ENCODE measurements around the gene MOCS2.
A peak's percentile ranks its signal among the peaks of the same experiment; 100 is the strongest.
"Not testable (repeated sequence)": the region's sequence is repeated elsewhere in the genome, so short reads cannot be mapped to it uniquely, and the experiment has no call there.

Gene MOCS2

DNA sequence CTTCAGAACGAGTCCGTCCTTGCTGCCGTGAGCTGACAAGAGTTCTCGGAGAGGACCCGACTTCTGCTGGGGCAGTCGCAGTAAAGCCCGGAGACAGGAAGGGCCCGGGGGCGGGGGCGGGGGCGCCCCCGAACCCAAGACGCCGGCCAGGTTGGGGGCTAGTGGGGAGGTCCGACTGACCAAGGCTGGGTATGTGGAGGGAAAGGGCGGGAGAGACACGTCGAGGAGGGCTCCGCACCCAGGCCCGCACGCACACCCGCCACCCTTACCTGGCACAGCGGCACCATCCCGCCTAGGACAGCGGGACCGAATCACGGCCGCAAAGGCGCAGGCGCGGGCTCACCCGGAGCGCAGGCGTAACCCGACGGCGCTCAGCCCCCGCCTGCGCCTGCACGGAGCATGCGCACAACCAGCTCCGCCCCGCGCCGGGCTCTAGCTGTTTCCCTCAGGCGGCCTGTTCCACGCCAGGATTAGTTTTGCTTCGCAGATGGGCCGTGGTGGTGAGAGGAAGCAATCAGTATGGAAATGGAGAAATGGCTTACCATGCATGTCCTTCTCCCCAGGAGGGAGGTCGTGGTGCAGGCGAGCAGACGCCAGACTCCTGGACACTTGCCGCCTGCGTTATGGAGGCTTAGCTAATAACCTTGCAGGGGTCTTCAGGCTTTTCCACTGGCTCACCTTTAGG is at the start of gene MOCS2:
TSS of gene MOCS2 (minus strand) at position 315 of the 685 bp plus-strand sequence. CDS start 2,583 bp downstream, outside the sequence.
- peak; percentile 87 to 90 for DNase-seq

- no peak for DNase-seq
Measured at GRCh38 chr5:53151713-53152458, 42.3 kb upstream of the MOCS2 start.

- no peak for DNase-seq
Measured at GRCh38 chr5:53133020-53133419, 23.5 kb upstream of the MOCS2 start.

DNA sequence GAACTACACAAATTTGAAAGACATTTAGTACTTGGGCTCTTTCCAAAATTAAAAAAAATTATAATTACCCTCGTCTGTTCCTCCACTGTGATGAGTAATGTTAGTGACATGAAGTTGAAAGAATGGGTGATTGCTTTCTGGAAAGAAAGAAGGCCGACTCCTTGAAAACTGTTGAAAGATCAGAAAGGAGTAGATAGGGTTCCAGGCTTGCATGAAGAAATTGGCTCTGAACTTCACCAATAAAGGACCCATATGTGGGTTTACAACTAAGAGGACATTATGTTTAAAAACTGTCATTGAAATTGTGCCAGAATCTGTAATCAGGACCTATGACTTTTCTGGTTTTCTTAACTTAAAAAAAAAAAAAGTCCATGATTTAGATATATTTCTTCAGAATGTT is 20.7 kb upstream of the MOCS2 start:
- DNase-seq: no peak

- DNase-seq: no peak
Measured at GRCh38 chr5:53128481-53128880, 18.9 kb upstream of the MOCS2 start.

DNA sequence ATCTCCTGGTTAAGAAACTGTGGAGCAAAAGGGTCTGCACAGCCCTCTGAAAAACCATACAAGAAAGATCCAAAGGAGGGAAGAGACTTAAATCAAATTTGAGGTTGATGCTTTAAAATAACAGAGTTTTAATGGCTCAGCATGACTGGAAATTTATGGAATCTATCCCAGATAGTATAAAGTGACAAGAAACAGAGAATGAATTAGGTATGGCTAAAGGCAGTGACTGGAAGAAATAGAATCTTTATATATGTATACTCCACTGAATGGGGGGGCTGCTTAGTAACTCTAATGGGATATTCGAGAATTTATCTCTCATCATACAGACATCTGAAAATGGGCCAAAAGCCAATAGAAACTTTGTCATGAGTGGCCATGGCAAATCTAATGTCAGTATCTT is 17.6 kb upstream of the MOCS2 start:
- no peak for DNase-seq

GRCh38 chr5:53126521-53126920 is 17.0 kb upstream of the MOCS2 start:
- DNase-seq: no peak

DNA sequence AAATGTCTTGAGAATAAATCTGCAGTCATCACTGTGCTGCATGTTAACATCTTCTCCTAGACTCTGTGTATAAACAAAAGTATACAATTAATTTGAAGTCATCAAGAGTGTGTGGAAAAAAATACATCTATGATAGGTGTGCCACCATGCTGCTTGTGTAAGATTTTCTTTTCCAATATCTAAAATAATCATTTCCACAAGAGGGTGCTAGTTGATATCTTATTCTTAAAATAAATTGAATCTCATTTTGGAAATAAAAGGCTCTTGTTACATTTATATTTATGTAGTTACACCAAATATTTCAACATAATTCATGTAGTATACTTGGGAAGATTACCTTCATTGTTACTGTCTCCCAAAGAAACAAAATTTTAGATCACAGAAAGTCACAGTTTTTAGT is 14.1 kb upstream of the MOCS2 start:
- DNase-seq: no peak

DNA sequence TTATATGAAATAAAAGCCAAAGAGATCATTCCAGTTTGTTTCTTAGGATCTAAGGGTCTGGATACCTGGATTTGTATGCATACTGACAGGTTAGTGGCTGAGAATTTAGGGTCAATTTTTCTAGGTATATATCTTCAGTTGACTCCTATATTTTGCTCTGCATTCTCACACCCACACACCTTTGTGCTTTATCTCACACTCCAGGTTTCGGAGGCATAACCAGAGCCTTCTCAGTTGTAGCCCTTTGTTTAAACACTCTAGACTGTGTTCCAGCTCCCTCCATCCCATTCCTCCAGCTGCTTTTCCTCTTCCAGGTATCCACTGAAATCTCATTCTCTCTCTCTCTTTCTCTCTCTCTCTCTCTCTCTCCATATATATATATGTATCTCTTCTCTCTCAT is 10.6 kb upstream of the MOCS2 start:
- DNase-seq: no peak

DNA sequence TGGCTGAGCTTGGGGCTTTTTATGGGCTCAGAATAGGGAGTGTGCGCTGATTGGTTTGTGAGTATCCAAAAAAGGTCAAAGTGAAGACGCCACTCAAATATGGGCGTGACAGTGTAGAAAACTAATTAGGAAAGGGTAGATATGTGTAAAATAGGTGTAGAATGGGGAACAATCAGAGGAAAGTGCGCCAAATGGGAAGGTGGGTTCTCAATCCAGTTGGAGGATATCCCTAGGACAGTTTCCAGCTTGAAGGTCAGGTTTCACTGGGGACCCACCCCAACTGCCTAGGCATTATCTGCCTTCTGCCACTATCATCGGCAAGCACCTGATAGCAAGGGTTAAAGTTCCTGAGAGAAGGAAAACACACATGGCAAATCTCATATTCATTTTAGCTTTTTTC is 9.3 kb upstream of the MOCS2 start:
- DNase-seq: no peak

GRCh38 chr5:53116597-53116996 is 7.0 kb upstream of the MOCS2 start:
- no peak for DNase-seq

DNA sequence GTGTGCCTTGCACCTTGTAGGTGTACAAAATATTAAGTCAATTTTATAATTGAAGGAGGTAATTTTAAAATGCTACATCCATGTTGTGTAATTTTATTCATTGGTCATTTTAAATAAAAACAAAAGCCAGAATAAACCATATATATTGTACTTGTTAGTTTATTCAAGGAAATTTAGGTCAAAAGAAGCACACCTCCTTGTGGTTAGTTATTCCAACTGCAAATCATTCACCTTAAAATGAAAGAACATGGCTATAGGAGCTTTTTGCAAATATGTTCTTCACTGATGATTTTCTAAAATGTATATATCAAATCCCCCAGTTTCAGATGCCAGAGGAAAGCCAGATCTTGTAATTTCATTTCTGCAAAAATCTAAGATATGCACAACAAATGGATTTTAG is 5.4 kb upstream of the MOCS2 start:
- no peak for DNase-seq

DNA sequence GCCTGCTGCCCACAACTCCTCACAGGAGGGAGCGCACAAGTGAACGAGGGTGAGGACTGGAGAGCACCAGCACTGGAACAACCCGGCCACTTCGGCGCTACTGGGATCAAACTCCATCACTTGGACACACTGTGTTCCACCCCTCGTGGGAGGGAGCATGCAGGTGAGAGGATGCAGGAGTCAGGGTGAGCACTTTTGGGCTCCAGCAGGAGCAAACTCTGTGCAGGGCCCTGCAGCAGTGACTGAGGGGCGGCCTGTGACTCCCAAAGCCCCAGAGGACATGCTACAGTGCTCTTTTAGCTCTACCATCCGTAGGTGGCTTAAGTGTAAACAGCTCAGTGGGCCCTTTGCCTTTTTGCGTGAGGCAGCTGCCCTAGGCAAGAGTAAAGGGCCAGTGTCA is 4.4 kb upstream of the MOCS2 start:
- no peak for DNase-seq

DNA sequence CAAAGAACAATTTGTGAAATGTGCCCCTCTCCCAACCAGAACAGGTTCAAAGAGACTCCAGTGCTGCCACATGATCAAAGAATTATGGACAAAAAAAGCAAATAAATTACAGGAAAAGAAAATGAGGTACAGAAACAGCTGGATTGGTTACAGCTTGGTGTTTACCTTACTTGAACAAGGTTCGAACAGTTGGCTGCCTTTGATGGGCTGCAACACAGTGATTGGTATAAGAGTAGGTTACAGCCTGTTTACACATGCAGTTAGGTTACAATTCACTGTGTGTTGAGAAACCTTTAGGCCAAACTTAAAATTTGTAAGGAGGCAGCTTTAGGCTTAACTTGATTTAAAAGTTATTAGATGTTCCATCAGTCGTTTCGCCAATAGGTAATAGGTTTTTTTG is 3.4 kb upstream of the MOCS2 start:
- DNase-seq: no peak

- not testable (repeated sequence) for DNase-seq
Measured at GRCh38 chr5:53112307-53112706, 2.8 kb upstream of the MOCS2 start.

GRCh38 chr5:53111139-53111538 is 1.6 kb upstream of the MOCS2 start:
- DNase-seq: no peak

GRCh38 chr5:53110156-53110555 is 599 bp upstream of the MOCS2 start:
- no peak for DNase-seq

- DNase-seq: peak; percentile 5 to 16
Measured at GRCh38 chr5:53109056-53109442, 508 bp downstream of the MOCS2 start.

- DNase-seq: no peak
Measured at GRCh38 chr5:53105611-53106300, 3.8 kb downstream of the MOCS2 start.

GRCh38 chr5:53100606-53101005 is 9.0 kb downstream of the MOCS2 start:
- DNase-seq: no peak

DNA sequence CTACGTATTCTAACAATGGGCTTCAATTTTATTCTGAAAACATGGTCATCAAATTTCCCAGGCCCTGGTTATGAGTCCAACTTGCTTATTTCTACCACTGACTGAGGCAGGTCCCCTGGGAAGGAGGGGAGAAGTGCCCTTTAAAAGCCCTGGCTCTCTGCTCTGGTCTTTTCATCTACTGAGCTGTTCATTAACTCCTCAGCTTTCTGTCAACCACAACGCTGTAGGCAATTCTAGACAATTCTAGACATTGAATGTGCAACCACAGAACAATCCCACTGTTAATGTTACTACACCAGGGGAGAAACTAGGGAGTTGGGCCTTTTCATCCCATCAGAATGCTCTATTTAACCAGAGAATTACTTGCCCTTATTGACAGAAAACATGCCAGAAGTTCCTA is 10.0 kb downstream of the MOCS2 start:
- no peak for DNase-seq

DNA sequence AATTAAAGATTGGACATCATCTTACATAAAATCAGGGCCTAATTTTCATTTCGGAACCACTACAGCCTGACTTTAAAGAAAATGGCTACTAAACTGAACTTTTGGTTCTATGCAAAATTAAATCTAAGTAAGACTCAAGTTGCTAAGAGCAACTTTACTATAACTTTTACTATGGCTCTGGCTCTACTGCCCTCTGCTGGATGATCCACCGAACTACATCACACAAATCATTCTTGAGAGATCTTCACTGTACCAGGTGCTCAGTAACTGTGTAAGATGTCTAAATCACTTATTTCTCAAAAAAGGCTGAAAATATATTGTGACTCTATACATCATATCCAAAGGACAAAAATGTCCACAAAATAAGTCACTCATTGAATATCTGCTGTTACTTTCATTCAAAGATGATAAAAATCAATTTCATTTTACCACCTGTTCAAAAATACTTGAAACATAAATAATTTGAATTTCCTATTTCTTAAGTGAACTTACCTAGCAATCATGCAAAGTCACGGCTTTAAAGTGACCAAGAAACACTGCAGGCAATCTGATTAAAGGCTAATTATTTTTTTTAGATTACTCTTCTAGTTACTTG is 13.5 kb downstream of the MOCS2 start:
- peak; percentile 27 to 85 for DNase-seq

DNA sequence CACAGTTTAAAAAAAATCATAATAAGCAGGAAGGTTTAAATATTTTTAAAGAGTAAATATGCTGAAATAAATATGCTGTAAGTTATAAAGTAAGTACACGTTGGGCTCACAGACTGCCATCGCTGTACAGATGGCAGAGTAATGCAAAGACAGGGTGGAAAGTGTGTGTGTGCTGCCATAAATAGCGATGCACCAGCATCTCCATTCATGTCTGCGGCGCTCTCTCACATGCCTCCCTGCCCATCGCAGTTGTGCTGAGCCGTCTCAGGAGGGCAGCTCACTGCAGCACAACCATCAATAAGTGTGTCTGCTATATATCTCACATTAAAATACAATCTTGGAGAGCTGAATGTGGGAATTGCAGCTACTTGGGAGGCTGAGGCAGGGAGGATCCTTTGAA is 14.3 kb downstream of the MOCS2 start:
- no peak for DNase-seq

DNA sequence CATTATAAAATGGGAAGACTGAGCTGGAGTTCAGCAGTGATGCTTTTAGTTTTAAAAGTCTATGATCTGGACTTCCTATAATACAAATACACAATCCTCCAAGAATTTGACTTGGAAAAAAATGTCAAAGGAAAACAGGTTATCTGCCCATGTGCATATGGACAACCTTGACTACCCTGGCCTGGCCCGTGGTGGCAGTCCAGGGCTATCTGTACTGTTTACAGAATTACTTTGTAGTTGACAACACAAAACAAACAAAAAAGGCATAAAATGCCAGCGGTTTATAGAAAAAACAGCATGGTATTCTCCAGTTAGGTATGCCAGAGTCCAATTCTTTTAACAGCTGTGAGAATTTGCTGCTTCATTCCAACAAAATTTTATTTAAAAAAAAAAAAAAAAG is 17.3 kb downstream of the MOCS2 start:
- DNase-seq: no peak
